HG02623 (cell line): ENCODE measurements around the gene PXN.

ENCODE experiments used
- ATAC-seq: cut with Tn5 transposase; IDR thresholded peaks from one replicate; pipeline ENCODE4 v1.9.1; 2021; ENCODE audit warnings: moderate library complexity; ENCODE audit not compliant: unreplicated experiment

Gene PXN

GRCh38 chr12:120181991-120182631 lies 83.4 kb downstream of the PXN start:
- ATAC-seq: no peak

- ATAC-seq: no peak
Measured at GRCh38 chr12:120180975-120181374, 84.6 kb downstream of the PXN start.

GRCh38 chr12:120175537-120175936 lies 90.0 kb downstream of the PXN start:
- no peak for ATAC-seq

- no peak for ATAC-seq
Measured at GRCh38 chr12:120175062-120175461, 90.5 kb downstream of the PXN start.

GRCh38 chr12:120172053-120172452 lies 93.5 kb downstream of the PXN start:
- ATAC-seq: no peak

GRCh38 chr12:120170631-120171030 lies 94.9 kb downstream of the PXN start:
- no peak for ATAC-seq

GRCh38 chr12:120169946-120170345 lies 95.6 kb downstream of the PXN start:
- ATAC-seq: no peak

- no peak for ATAC-seq
Measured at GRCh38 chr12:120168337-120168736, 97.2 kb downstream of the PXN start.

- no peak for ATAC-seq
Measured at GRCh38 chr12:120167529-120168095, 97.9 kb downstream of the PXN start.

- no peak for ATAC-seq
Measured at GRCh38 chr12:120164293-120164692, 101.2 kb downstream of the PXN start.

GRCh38 chr12:120162763-120163162 lies 102.8 kb downstream of the PXN start:
- ATAC-seq: no peak

- no peak for ATAC-seq
Measured at GRCh38 chr12:120161852-120162251, 103.7 kb downstream of the PXN start.
